GM19468 (cell line): Measurements from ENCODE around the gene INHBB.

Experiments used
- ATAC-seq: cut with Tn5 transposase; IDR thresholded peaks from one replicate; pipeline ENCODE4 v1.9.1; 2021; ENCODE audit warnings: mild to moderate bottlenecking, moderate library complexity, moderate number of reproducible peaks; ENCODE audit not compliant: unreplicated experiment; ENCODE audit errors: extremely low read depth

Gene INHBB

DNA sequence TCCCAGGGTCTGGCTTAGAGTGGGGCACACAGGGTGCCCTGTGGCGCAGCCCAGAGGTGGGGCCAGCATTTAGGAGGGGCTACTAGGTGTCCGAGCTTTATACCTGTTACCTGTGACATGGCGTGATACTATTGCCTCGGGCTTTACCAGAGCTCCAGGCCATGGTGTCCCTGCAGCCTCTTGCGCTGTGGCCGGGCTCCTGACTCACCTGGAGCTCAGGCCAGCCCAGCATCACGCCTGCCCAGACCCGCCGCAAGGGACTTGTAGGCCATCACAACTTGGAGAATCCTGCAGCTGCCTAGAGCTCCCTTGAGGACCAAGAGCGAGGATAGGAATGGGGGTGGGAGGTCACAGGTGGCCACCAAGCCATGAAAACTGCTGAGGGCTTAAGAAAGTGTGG, 8.0 kb downstream of the INHBB start:
- no peak for ATAC-seq

- no peak for ATAC-seq
Measured at GRCh38 chr2:120354467-120354866, 8.5 kb downstream of the INHBB start.

- ATAC-seq = no peak
Measured at GRCh38 chr2:120354935-120355779, 9.2 kb downstream of the INHBB start.

DNA sequence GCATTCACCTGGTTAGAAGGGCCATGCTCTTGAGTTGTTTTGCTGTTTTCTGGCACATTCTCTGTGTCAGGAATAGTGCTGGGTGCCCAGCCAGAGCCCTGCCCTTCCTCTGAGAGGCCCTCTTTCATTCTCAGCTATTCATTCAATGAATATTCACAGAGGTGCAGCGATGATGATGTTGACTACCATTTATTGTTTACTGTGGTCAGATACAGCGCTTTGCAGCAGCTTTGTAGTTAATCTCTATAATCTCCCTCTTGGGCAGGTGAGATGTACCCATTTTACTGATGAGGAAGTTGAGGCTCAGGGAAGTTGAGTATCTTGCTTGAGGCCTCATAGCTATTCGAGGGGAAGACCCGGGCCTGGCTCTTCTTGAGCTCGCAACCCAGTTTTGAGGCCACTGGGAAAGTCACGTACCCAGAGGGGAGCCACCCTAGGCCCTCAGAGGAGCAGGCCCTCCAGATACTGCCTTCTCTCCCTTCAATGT, 9.9 kb downstream of the INHBB start:
- ATAC-seq = no peak

DNA sequence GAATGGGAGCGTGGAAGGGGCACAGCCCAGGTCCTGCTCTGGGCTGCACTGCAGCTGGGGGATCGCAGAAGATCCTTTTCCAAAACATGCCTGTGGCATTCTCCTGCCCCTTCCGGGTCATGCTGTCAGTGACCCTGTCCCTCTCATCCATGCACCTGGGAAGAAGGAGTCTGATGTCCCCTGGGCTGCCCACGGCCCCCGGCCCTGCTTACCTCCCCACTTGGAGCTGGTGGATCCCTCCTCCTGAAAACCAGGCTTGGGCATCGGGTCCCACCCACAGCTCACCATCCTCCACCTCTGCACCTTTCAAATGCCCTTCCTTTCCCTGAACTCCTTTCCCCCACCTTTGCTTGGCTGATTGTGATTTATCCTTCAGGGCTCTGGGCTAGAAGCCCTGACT, 11.8 kb downstream of the INHBB start:
- ATAC-seq = no peak

GRCh38 chr2:120358734-120359465, 13.0 kb downstream of the INHBB start:
- ATAC-seq = no peak

- no peak for ATAC-seq
Measured at GRCh38 chr2:120360307-120360855, 14.4 kb downstream of the INHBB start.

DNA sequence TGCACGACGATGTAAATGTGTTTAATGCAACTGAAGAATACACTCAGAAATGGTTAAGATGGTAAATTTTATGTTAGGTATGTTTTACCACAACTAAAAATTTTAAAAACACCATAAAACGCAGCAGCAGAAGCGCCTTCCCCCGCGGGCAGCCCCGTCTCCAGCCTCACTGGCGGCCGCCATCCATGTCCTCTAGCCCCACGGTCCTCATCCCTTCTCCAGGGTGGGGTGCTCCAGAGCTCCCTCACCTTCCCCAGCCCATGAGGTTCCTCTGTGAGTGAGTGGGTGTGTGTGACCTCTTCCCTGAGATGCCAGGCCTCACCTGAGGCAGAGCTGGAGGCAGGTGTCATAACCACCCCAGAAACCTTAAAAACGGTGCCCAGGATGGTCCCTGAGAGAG, 17.0 kb downstream of the INHBB start:
- ATAC-seq = no peak

DNA sequence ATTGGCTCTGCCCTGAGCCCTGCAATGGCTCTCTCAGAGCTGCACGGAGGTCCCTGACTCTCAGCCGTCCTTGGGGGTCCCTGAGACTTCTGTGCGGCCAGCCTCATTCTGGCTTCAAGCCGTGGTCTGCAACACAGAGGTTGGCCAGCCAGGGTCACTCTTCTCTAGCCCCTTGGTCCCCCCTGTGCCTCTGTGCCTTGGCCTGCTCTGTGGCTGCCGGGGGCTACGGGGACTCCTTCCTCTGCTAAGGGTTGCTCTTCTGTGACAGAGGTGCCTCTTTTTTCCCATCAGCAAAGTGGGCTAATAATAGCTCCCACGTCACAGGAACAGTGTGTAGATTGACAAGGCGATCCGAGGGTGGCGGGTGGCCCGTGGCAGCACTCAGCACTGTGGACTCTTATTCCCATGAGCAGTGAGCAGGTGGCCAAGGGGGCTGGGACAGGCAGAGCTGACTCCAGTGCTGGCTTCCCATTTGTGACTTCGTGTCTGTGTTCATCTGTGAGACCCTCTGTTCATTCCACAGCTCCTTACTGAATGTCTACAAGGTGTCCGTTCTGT, 19.4 kb downstream of the INHBB start:
- ATAC-seq = no peak

DNA sequence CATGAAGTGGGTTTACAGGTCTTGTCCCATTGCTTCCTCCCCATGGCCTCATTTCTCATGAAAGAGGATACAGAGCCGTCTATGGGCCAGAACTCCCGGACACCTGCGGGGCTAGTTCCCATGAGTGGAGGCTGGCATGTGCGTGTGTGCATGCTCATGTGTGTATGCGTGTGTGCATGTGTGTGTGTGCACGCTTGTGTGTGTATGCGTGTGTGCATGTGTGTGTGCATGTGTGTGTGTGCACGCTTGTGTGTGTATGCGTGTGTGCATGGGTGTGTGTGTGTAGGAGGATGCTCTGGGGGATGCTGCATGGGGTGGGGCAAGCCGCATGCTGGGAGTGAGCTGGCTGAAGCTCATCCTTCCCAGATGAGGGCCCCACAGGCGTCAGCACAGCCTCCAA, 20.8 kb downstream of the INHBB start:
- ATAC-seq = no peak

- ATAC-seq = no peak
Measured at GRCh38 chr2:120367221-120367620, 21.3 kb downstream of the INHBB start.

DNA sequence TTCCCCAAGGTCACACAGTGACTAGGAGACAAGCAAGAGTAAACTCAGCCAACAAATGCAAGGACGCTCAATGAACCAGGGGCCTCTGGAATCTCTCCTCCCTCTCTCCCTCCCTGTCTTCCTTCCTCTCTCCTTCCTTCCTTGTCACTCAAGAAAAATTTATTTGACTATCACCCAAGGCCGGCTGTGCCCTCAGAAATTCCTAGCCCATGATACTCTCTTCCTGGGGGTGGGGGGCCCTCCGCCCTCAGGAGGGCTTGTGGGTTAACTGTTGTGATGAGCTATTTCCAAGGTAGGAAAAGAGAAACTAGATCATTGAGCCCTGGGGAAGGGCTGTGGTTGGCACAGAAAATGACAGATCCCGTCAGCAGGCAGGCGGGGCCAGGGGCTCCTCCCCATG, 21.7 kb downstream of the INHBB start:
- ATAC-seq = no peak

- no peak for ATAC-seq
Measured at GRCh38 chr2:120368086-120368485, 22.1 kb downstream of the INHBB start.

GRCh38 chr2:120369250-120369649, 23.3 kb downstream of the INHBB start:
- no peak for ATAC-seq

DNA sequence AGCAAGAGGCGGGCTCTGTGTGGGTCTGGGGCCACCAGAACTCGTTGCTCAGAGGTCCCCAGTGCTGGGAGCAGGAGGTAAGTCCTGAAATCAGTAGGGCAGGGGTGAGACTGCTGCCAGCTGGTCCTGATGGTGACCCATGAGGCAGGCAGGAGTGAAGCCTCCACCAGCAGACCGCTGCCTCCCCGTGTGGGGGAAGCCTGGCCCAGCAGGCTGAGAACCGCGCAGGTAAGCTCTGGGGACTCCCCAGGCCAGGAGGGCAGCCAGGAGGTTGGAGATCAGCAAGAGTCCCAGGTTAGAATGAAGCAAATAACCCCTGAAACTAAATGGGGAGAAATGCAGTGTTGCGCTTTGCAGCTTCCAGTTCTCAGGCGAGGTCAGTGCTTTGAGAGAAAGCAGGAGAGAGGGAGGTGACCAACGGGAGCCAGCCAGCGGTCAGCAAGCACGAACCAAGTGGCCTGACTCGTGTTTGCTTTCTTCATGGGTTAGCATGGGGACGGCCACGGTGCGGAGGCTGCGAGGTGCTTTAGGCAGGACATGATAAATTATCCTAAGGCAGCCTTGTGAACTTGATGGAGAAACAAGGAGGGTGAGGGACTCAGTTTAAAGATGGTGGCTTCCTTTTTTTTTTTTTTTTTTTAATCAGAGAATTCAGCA, 26.2 kb downstream of the INHBB start:
- no peak for ATAC-seq

DNA sequence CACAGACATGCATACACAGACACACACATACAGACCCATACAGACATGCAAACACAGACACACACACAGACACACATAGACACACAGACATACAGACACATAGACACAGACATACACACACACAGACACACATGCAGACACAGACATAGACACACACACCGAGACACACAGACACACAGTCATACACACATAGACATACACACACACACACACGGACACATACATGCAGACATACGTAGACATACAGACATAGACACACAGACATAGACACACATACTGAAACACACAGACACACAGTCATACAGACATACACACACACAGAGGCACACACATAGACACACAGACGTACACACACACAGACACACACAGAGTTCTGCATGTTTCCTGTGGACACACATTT, 26.9 kb downstream of the INHBB start:
- ATAC-seq = no peak

DNA sequence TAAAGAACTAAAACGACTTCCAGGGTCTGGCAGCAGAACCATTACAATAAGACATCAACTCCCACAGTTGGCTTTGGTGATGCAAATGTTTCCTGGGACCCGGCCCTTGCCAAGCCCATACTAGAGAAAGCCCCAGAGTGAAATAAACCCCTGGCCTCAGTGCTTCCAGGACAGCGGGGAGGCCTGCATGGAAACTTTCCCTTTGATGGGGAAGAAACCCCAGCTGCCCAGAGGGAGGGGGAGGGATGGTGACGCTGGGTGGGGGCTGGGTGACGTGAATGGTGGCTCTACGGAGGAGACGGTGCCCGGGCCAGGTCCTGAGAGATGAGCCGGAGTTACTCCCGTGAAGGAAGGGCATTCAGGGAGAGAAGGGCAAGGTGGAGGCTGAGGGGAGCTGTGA, 27.5 kb downstream of the INHBB start:
- no peak for ATAC-seq

DNA sequence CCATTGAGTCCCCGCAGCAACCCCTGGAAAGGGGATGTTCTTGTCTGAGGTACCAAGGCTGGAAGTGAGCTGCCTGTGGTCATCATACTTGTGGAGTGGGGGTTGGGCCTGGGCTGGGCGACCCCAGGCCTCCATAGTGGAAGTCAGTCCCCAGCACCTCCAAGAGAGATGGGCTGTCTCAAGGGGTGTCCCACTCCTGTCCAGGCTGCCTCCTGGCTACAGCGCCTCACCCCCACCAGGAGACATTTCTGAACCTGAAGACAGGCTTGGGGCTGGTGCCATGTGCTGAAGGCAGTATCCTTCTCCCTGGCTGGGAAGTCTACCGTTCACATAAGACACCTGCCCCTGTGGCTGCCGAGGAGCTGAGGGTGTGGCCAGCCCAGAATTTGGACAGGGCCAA, 28.9 kb downstream of the INHBB start:
- ATAC-seq = no peak

GRCh38 chr2:120375251-120376020, 29.5 kb downstream of the INHBB start:
- ATAC-seq = no peak

GRCh38 chr2:120376101-120376500, 30.2 kb downstream of the INHBB start:
- ATAC-seq = no peak
